Measurements from ENCODE around the gene ATP6V1B1.

The ATP6V1B1 gene

DNA sequence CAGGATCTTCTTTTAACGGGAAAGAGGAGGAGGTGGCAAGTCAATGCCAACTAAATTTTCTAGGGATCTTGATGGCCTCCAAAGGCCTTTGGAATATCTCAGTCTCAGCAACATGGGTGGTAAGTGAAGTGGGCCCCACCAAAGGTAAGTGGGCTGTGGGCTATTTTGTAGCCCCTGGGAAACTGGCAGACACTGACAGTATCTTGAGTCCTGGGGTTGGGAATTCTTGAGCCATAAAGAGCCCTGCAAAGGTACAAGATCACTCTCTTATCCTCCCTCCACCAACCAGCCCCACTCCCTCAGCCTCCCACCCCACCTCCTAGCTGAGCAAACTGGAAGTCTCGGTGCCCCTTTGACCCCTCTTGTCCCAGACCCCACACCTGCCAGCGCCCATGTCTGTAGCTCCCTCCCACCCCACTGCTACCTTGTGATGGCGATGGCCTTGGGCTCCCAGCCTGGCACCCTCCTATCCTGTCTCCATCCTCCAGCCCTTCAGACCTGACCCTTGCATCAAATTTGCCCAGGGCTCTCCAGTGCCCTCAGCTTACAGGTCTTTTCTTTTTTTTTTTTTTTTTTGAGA is 8.5 kb downstream of the ATP6V1B1 start:
- DNase-seq (ENCODE audit: low read depth) = no peak

DNA sequence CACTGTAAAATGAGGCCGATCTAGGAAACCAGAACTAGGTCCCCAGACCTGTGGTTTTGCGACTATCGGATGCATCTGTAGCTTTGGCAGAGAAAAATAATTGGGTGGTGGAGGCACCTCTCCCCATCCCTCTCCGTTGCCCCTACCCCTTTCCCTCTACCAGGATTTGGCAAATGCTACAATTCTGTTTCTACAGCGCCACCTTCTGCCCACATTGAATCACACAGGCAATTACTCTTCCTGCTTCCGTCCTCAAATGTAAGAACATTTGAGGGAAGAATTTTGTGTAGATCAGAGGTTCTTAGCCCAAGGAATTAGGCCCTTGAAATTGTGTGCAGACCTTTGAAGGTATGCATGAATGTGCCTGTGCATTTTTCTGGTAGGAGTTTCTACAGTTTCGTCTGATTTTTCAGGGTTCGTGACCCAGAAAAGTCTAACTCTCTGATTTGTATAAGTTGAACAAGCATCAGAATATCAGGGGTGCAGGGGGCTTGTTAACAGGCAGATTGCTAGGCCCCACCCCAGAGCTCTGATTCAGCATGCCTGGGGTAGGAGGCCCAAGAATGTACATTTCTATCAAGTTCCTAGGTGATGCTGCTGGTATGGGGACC is 11.2 kb downstream of the ATP6V1B1 start:
- no peak for DNase-seq (ENCODE audit: low read depth)

DNA sequence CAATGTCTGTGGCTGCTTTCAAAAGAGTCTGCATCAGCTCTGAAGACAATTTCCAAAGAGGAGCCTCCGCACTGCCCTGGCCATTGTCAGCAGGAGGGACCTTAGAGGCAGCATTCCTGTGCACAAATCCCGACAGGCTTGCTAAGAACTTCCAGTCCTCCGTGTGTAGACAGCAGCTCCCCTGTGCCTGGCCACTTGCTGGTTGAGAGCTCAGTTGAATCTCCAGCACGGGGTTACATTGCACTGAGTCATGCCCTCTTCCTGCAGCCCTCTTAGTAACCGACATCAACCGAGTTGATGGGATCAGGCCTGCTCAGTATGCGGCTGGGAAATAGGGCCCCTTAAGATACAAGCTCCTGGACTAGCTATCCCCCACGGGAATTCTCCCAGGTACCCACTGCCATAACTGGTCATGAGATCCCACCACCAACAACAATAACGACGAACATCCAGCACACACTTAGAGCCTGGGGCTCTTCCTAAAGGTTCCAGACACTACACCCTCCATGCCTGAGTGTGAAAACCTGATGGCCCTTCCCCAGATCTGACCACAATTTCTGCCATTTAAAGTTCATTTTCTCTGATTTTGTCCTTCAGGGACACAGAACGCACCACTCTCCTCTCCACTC is 12.0 kb downstream of the ATP6V1B1 start:
- no peak for DNase-seq (ENCODE audit: low read depth)

DNA sequence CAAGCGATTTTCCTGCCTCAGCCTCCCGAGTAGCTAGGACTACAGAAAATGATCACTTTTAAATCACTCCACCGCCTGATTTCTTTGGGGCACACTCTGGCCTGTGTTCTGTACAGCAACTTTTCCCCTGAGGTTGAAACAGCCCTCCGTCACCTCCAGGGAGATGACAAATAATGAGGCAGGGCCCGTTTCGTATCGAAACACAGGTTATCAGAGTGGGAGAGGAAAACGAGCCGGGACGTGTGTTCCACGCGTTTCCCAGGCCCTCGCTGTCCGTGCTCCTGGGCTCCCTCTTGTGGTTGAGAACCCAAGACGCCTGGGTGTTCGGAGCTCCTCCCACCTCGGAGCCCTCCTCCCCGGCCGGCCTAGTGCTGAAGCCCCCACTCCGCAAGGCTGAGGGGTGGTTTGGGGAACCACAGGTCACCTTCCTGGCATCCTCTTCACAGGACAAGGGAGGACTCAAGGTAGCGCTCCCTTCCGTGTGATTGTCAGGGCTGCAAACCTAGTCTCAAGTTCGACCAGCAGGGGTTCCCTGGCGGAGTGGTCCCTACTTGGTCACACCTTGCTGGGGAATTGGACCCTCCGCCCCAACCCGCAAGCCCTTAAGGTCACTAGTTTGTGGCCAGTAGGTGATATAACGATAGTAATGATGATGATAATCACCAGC is 12.8 kb downstream of the ATP6V1B1 start:
- peak; percentile 50 for DNase-seq (ENCODE audit: low read depth)

DNA sequence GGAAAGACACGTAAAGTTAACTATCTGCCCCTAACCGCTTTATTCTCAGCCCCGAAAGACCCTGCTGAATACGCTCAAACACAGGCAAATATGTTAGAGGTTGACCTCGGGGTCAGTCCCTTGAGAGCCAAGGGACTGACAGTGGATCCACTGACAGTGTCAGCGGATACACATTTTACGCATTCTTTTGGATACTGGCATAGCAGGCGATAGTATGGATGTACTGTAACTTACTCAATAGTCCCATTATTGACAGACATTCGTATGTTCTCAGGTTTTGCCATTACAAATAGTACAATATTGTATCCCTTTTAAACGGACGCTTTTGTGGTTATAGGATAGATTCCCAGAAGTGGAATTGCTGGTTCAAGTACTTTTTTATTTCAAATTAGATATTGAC is 13.4 kb downstream of the ATP6V1B1 start:
- DNase-seq (ENCODE audit: low read depth) = no peak

DNA sequence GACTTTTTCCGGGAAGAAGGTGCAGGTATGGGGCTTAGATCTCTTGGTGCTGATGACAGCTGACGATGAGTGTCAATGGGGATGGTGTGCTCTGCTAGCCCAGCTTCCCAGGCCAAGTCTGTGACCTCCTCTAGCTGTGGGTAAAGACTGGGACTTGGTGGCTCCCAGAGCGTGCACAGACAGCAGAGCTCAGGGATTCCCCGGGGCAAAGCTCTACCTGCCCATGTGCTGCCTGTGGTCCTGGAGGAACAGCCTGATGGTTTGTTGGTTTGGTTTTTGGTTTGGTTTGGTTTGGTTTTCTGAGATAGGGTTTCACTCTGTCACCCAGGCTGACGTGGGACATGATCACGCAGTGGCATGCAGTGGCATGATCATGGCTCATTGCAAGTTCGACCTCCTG is 19.2 kb downstream of the ATP6V1B1 start:
- DNase-seq (ENCODE audit: low read depth) = no peak

DNA sequence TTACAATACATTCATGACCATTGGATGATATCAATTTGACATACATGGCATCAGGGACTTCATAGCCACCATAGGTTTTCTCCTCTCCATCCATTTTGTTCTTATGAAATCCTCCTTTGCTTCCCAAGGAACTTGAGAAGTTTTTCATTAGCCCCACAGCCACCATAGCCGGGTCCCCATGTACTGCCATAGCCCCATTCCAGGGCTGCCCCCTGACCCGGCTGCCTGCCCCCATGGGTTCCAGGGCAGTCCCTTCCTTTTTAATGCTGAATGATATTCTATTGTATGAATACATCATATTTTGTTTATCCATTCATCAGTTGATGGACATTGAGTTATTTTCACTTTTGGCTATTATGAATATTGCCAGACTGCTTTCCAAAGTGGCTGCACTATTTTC is 20.4 kb downstream of the ATP6V1B1 start:
- DNase-seq (ENCODE audit: low read depth) = no peak

DNA sequence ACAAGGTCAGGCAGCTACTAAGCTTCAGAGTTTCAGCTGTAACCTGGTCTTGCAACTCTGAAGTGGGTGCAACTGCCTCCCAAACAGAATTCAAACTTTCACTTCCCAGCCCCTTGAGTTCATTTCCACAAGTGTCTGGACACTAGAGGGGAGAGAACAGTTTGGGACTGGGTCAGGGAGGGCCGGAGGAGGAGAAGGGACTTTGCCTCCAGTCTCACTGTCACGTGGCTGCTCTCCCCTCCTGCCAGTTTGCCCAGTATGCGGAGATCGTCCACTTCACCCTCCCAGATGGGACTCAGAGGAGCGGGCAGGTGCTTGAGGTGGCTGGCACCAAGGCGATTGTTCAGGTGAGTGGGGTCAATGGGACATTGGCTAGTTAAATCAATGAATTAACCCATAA is 22.1 kb downstream of the ATP6V1B1 start:
- no peak for DNase-seq (ENCODE audit: low read depth)

DNA sequence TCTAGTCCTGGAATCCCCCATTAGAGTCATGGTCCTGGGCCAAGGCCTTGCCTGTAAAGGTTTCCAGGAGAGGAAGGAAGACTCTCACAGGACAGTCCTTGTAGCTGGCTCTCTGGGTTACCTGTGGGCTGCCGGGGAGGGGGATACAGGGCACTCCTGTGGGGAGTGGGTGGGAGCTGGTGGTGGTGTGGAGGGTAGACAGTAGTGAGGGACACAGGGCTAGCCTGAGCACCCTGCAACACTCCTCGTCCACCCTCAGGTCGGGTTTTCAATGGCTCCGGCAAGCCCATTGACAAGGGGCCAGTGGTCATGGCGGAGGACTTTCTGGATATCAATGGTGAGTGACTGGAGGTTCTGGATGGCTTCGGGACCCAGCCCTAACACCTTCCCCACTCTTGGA is 23.1 kb downstream of the ATP6V1B1 start:
- DNase-seq (ENCODE audit: low read depth) = no peak

DNA sequence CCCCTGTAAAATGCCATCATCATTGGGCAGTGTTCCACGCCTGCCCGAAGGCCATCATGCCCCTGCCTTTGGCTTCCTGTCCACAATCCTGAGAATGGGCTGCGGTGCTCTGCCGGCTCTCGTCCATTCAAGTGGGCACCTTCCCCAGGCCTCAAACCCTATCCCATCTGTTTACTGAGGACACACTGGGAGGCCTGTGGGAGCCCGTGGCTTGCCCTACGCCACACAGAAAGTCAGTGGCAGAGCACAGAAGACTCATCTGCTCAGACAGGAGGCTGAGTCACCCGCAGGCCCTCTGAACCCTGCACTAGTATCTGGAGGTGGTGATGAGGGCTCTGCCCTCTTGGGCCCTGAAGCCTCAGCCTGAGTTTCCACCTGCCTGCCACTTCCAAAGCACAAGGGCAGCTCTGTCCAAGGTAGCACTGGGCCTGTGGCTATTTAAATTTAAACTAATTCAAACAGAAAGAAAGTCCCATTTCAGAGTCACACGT is 23.6 kb downstream of the ATP6V1B1 start:
- DNase-seq (ENCODE audit: low read depth) = no peak

DNA sequence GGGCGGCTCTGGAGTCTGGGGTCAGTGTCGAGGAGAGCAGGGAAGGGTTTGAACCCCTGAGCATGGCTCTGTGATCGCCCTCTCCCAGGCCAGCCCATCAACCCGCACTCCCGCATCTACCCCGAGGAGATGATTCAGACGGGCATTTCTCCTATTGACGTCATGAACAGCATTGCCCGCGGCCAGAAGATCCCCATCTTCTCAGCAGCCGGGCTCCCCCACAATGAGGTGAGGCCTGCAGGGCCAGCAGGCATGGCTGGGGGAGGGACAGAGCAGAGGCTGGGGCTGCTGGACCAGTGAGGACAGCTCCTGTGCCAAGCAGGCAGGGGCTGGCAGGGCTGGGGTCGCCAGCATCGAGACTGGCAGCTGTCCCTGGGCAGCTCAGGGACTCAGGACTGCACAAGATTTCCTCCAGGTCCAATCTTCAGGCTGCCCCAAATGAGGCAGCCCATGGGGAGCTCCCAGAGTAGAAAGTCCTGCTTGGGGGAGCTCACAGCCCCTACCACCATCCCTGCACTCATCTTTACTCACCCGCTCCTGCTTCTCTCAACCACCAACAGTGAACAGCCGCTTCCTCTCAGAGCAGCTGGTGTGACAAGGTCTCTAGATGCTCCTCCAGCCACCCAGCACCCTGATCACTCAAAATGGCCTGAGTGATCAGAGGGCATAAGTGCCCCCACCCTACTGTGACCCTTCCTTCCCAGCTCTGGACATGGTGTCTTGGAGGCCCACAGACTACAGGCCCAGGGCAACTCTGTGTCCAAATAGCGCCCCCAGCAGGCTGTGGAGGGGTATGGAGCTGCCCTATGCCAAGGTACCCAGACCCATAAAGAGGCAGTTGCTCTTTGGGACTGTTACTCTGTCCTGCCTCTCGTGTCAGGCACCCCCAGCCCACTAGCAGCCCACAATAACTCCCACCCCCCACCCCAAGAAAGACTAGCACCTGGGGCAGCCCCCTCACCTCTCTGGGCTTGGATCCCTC is 24.4 kb downstream of the ATP6V1B1 start:
- DNase-seq (ENCODE audit: low read depth) = no peak

DNA sequence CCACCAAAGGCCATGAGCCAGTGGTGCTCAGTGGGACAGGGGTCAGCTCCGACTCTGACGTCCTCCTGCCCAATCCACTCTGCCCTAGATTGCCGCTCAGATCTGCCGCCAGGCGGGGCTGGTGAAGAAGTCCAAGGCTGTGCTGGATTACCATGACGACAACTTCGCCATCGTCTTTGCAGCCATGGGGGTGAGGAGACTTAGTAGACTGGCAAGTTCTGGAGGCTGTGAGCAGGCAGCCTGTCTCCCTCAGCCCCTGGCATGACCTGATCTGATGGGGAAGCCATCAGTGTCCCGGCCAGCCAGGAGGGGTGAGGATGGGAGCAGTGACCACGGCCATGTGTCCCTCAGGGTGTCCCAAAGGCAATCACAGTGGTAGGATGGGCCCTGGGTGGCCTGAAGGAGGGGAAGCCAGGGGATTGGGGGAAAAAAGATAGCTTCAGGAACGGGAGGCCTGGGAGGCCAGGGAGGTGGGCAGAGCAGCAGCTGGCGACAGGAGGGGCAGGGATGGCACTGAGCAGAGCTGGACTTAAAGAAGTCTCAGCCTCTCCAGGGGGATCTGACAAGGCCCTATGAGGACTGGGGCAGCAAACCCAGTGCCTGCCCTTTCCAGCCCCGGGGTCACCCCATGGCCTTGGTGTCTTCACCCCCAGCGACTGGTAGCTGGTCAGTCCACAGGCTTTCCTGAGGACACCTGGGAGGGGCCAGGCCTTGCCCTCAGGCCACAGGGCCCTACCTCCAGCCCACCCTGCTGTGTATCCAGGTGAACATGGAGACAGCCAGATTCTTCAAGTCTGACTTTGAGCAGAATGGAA is 25.3 kb downstream of the ATP6V1B1 start:
- DNase-seq (ENCODE audit: low read depth) = no peak

DNA sequence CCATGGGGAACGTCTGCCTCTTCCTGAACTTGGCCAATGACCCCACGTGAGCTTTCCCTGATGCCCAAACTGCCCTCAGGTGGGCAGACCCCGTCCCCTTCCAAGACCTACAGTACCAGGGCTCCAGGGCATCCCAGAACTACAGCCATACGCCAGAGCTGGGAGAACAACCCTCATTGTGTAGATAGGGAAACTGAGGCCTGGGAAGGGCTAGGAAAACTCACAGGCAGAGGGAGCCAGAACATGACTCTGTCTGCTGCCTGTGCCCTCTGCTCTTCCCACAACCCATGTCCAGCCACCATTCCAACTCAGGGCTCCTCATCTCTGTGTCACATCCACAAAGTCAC is 25.9 kb downstream of the ATP6V1B1 start:
- DNase-seq (ENCODE audit: low read depth) = no peak

DNA sequence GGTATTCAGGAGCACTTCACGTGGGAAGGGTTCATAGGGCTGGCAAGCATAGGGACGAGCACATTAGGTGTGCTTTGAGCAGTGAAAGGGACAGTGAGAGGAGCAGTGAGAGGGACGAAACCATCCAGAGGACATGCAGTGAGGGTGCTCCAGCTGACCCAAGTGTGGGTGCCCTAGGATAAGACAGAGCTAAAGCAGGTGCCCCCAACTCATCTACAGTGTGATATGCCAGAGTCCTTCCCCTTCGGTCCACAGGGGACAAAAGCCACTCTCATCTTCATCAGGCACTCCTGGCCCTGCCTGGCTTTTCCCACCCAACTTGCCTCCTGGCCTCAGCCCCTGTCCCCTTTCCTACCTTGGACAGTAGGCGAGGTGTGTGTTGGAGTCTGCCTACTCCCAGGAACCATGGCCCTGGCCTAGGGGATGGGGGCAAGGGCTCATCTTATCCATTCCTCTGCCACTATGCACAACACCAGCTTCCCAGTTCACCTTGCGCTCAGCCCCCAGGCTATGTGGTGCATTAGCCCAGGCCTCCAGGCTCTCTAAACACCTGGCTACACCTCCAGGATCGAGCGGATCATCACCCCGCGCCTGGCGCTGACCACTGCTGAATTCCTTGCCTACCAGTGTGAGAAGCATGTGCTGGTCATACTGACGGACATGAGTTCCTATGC is 26.6 kb downstream of the ATP6V1B1 start:
- DNase-seq (ENCODE audit: low read depth) = no peak

DNA sequence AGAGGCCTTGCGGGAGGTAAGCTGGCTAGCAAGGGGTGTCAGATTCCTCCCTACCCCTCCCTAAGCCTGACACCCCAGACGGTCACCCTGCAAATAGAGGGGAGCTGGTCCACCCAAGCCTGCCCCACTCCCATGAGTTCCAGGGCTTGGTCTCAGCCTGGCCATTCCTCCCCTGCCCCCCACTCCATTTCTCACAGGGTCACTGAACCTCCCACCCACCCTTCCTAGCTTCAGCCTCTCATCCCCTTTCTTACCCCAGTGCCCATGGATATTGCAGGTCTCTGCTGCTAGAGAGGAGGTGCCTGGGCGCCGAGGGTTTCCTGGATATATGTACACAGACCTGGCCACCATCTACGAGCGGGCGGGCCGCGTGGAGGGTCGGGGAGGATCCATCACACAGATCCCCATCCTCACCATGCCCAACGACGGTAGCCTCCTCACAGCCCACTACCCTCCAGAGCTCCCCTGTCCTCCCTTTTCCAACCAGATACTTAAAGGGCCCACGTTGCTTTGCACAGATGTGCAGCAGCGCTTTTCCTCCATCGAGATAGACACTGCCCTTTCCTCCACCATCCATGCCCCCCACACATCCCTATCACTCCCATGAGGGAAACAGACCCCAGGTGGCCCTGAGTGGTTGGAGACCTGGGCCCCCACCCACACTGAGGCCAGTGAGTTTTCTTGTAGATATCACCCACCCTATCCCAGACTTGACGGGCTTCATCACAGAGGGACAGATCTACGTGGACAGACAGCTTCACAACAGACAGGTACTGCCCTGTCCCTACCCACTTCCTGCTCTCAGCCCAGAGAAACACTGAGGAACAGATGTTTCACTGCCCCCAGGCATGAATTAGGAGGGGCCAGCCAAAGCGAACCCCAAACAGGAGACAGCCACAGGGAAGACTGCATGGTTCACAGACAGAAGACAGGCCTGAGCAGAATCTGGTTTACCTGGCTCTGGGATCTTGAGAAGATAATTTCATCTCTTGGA is 27.5 kb downstream of the ATP6V1B1 start:
- no peak for DNase-seq (ENCODE audit: low read depth)

DNA sequence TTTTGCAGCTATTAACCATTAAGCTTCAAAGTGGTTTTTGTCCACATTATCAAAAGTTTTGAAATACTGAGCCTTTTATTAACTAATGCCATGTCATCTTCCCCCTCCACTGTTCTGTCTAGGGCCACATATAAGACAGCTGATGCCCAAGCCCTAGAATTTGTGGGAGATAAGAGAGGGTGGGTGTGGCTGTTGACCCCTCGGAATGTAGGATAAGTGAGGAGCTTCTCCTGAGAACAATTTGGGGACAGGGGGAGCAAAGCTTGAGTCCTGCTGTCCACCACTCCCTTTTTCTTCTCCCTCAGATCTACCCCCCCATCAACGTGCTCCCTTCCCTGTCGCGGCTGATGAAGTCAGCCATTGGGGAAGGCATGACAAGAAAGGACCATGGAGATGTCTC is 28.4 kb downstream of the ATP6V1B1 start:
- no peak for DNase-seq (ENCODE audit: low read depth)

DNA sequence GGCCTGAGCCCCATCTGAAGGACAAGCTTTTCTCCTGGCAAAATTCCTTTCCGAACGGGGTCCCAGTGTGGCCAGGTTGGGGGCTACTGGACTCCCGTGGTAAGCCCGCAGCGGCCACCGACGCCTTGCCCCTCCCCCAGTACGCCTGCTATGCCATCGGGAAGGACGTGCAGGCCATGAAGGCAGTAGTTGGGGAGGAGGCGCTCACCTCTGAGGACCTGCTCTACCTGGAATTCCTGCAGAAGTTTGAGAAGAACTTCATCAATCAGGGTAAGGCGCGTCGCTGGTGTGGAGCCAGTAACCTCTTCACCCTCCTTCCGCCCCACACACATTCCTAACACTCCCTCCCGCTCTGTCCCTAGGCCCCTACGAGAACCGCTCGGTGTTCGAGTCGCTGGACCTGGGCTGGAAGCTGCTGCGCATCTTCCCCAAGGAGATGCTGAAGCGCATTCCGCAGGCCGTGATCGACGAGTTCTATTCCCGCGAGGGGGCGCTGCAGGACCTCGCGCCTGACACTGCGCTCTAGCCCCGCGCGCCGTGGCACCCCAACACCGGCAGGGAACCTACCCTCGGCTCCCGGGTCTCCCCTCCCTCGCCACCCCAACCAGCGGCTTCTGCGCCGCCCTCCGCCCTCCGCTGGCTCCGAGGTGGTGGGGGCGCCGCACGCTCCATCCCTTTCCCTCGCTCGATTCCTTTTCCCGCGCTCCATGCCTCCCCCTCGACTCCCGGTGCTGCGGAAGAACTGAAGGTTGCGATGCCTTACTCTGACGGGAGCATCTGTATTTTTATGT is 29.1 kb downstream of the ATP6V1B1 start:
- peak; percentile 77 for DNase-seq (ENCODE audit: low read depth)

DNA sequence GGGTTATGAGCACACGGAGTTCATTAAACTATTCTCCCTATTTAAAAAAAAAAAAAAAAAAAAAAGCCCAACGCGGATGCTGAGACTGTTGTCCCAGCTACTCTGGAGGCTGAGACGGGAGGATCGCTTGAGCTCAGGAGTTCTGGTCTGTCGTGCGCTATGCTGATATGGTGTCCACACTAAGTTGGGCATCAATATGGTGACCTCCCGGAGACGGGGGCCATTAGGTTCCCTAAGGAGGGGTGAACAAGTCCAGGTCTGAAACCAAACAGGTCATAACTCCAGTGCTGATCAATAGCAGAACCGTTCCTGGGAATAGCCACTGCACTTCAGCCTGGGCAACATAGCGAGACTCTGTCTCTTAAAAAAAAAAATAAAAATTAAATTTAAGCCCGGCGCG is 29.8 kb downstream of the ATP6V1B1 start:
- DNase-seq (ENCODE audit: low read depth) = no peak

DNA sequence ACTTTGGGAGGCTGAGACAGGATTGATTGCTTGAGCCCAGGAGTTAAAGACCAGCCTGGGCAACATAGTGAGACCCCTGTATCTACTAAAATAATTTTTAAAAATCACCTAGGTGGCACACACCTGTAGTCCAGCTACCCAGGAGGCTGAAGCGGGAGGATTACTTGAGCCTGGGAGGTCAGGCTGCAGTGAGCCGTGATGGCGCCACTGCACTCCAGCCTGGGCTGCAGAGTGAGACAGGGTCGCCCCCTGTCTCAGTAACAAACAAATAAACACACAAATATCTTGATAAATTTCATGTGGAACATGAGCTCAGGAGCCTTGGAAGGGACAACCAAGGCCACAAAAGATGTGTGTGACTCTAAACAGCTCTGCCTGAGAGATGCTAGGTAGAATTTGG is 31.0 kb downstream of the ATP6V1B1 start:
- no peak for DNase-seq (ENCODE audit: low read depth)
